Fibroblast of pulmonary artery (primary cell): ENCODE measurements around the gene ANO1.
"Not testable (repeated sequence)": the region's sequence is repeated elsewhere in the genome, so short reads cannot be mapped to it uniquely, and the experiment has no call there.

Experiments
- DNase-seq: peaks from one replicate; pipeline ENCODE4 v3.0.0-alpha.2; 2010; ENCODE audit warnings: low read depth
- H3K4me3 ChIP-seq: replicated peaks from 2 replicates; pipeline ENCODE4 v1.5.1; 2011; ENCODE audit warnings: low read depth, mild to moderate bottlenecking, control low read depth, low read length, moderate library complexity
- CTCF ChIP-seq: IDR thresholded peaks from 2 replicates; pipeline ENCODE4 v1.5.1; 2011; ENCODE audit warnings: mild to moderate bottlenecking, control low read depth, low read length, inconsistent platforms; ENCODE audit errors: missing control alignments

Gene ANO1

GRCh38 chr11:70032943-70033710 is 45.0 kb upstream of the ANO1 start:
- no peak for TF ChIP-seq CTCF
- no peak overlapping the region for H3K4me3 ChIP-seq
- DNase-seq: no peak

GRCh38 chr11:70033711-70034070 is 44.4 kb upstream of the ANO1 start:
- TF ChIP-seq CTCF: no peak
- no peak overlapping the region for H3K4me3 ChIP-seq

GRCh38 chr11:70034740-70035365 is 43.3 kb upstream of the ANO1 start:
- H3K4me3 ChIP-seq: no peak overlapping the region
- no peak for TF ChIP-seq CTCF
- no peak for DNase-seq

More at GRCh38 chr11:70033711-70034070, 44.4 kb upstream of the ANO1 start:
- DNase-seq: no peak

- not testable (repeated sequence) for DNase-seq, H3K4me3 ChIP-seq
Observed at GRCh38 chr11:70035665-70036064, 42.5 kb upstream of the ANO1 start.

GRCh38 chr11:70036971-70037882 is 40.9 kb upstream of the ANO1 start:
- no peak for TF ChIP-seq CTCF
- DNase-seq: no peak
- H3K4me3 ChIP-seq: no peak overlapping the region

- no peak for TF ChIP-seq CTCF
- DNase-seq: no peak
- no peak overlapping the region for H3K4me3 ChIP-seq
Observed at GRCh38 chr11:70038034-70038834, 39.9 kb upstream of the ANO1 start.
